GM18867 (cell line): Measurements from ENCODE around the gene LUC7L3.
A peak's percentile ranks its signal among the peaks of the same experiment; 100 is the strongest.

Experiments used
- ATAC-seq: cut with Tn5 transposase; IDR thresholded peaks from one replicate; pipeline ENCODE4 v1.9.1; 2021; ENCODE audit warnings: mild to moderate bottlenecking, moderate library complexity; ENCODE audit not compliant: unreplicated experiment

The LUC7L3 gene

DNA sequence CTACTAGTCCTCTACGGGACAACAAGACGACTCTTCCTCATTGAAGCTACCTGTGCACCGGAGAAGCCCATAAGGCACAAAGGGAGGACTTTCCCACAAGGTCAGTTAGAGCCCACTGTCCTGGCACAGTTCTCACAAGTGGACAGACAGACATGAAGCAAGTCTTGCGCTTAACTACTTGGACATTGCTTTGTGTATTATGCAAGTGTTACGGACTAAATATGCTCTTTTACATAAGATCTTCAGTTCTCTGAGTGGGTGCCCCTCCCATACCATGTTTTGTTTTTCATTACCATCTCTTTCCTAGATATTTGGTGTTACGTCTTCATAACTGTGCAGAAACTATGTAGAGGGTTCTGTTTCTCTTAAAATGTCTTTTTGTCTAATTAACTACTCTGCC lies 29.8 kb downstream of the LUC7L3 start:
- ATAC-seq = no peak

GRCh38 chr17:50754521-50754920 lies 35.1 kb downstream of the LUC7L3 start:
- ATAC-seq = no peak

- no peak for ATAC-seq
Measured at GRCh38 chr17:50758524-50758923, 39.1 kb downstream of the LUC7L3 start.

GRCh38 chr17:50758989-50759544 lies 39.7 kb downstream of the LUC7L3 start:
- ATAC-seq = no peak

GRCh38 chr17:50762177-50762576 lies 42.8 kb downstream of the LUC7L3 start:
- ATAC-seq = no peak

DNA sequence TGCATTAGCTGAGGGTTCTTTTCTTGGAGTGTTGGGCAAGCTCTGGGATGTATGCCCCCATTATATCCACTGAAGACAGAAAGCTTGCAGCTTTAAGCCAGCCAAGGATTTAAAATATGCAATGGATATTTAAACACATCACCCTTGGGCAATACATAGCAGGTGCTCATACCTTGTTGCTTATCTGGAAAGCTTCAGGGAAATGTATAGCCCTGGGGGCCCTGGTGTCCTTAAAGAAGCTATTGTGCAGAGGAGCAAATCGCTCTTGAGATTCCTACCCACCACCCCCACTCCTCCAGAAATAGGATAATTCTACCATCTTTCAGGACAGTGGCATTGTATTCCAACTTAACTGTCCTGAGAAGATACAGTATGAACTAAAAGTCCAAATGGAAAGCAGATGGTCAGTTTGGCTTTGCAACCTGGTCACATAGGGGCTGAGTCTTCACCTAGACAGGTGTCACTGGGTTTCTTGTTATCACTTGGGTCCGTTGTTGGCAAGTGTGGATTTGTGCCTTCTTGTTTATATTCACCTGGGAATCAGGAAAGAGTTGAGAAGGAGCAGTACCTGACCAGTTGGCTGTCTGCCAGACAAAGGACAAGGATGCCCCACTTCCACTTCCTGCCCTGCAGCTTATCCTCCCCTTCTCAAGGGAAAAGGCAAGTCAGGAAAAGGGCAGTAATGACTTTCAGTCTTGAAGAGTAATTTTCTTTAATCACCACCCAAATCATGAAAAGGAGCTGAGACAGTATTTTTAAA lies 44.5 kb downstream of the LUC7L3 start:
- ATAC-seq = no peak

GRCh38 chr17:50764734-50765149 lies 45.3 kb downstream of the LUC7L3 start:
- no peak for ATAC-seq

GRCh38 chr17:50765454-50766221 lies 46.2 kb downstream of the LUC7L3 start:
- peak; percentile 58 for ATAC-seq

DNA sequence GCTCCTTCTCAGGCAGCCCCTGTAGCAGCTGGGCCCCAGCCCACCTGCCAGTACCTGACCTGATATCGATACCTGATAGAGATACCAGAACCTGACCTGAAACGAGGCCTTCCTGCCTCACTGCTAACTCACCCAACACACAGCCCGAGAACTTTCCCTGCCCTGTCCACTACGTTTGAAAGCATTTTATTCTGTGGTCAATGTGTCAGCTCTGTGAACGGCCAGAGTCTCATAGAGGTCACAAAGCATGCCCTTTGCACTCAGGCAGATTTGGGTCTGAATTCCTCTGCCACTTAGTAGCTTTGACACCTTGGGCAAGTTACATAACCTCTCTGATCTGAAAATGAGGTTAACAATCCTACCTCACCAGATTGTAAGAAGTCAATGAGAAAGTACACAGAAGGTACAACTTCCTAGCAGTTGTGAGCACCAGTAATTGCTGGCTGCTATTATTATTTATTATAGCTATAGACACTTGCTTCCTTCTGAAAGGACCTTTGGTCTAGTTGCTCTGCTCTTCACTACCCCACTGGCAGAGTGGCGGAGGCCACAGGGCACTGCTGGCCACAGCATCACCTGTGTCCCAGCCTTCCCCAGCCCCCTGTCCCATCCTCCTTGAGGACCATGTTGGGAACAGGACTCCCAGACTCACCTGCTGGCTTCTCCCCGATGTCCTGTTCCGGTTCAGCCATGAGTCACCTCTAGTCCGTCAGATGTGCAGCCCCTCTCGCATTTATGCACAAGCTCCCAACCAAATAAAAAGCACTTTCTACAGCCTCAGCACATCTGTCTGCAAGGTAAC lies 47.0 kb downstream of the LUC7L3 start:
- no peak for ATAC-seq

DNA sequence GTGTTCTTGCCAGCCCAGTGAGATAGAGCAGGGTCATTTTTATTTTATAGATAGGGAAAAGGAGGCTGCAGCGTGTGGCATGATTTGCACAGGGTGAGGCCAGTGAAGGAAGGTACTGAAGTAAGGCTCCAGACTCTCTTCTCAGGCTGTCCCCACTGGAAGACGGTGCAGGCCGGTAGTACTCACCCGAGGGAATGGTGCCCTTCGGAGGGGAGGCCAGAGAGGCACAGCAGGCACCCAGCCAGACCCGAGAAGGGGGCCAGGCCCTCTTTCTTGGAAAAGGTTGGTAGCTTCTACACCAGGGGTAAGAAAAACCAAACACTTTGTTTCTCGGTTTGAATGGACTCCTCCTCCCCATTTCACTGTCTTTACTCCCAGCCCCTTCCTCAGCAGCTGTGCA lies 47.6 kb downstream of the LUC7L3 start:
- no peak for ATAC-seq

- no peak for ATAC-seq
Measured at GRCh38 chr17:50767446-50767845, 48.0 kb downstream of the LUC7L3 start, which contains the start of gene ANKRD40CL. Gene ANKRD40CL (minus strand): TSS chr17:50767518. CDS start chr17:50766913, 605 bp downstream.

GRCh38 chr17:50768346-50768761 lies 49.0 kb downstream of the LUC7L3 start:
- ATAC-seq = no peak

GRCh38 chr17:50769884-50770283 lies 50.5 kb downstream of the LUC7L3 start:
- no peak for ATAC-seq

DNA sequence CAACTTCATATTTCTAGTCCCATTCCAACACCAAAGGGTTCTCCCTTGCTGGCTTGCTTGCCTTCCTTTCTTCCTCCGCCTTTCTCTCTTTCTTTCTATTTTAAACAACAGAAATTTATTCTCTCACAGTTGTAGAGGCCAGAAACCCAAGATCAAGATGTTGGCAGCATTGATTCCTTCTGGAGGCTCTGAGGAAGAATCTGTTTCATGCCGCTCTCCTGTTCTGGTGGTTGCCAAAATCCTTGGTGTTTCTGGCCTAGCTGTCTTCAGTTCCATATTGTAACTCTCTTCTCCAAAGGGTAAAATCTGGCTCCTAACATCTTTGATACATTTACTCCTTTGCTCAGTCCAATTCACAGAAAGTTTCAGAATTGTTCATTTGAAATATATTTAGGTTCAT lies 50.9 kb downstream of the LUC7L3 start:
- no peak for ATAC-seq

GRCh38 chr17:50771991-50772785 lies 52.8 kb downstream of the LUC7L3 start:
- ATAC-seq = no peak

DNA sequence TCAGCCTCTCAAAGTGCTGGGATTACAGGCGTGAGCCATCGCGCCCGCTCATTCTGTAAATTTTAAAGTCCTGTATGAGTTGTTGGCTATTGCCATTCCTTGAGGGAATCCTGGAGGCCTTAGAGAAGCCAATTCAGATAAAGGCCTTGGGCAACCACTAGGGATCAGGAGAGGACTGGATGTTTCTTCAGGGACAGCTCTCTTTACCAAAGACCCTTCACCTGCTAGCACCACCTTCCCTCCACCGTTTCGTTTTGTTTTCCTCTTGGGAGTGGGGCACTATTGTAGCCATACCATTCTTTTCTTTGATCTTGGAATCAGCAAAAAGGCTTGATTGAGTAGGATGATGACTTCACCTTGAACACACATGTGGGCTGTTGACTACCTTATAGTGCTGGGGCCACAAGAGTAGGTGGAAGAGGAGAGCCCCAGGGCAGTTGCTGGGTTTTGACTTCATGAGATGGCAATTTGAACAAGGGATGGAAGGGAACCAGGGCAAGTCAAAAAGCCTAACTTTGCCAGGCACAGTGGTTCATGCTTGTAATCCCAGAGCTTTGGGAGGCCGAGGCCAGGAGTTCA lies 54.9 kb downstream of the LUC7L3 start:
- ATAC-seq = no peak

GRCh38 chr17:50775926-50776325 lies 56.5 kb downstream of the LUC7L3 start:
- ATAC-seq = no peak

- no peak for ATAC-seq
Measured at GRCh38 chr17:50778471-50778870, 59.1 kb downstream of the LUC7L3 start.

DNA sequence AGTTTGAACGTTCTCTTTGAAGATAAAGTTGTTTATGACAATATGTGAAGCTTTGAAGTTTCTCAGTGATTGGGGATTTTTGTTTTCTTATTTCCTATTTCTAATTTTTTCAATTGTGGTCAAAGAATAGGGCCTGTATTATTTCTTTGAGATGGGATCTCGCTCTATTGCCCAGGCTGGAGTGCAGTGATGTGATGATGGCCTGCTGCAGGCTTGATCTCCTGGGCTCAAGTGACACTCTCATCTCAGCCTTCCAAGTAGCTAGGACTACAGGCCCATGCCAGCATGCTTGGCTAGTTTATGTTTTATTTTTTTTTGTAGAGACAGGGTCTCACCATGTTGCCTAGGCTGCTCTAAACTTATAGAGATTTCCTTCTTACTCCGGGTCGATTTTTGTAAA lies 59.6 kb downstream of the LUC7L3 start:
- ATAC-seq = no peak
